Brain pericyte (primary cell): ENCODE results near the gene MBLAC1.

Source experiments
- DNase-seq: peaks from one replicate; pipeline ENCODE4 v3.0.0-alpha.2; 2012; ENCODE audit warnings: low read depth, low spot score

The MBLAC1 gene

DNA sequence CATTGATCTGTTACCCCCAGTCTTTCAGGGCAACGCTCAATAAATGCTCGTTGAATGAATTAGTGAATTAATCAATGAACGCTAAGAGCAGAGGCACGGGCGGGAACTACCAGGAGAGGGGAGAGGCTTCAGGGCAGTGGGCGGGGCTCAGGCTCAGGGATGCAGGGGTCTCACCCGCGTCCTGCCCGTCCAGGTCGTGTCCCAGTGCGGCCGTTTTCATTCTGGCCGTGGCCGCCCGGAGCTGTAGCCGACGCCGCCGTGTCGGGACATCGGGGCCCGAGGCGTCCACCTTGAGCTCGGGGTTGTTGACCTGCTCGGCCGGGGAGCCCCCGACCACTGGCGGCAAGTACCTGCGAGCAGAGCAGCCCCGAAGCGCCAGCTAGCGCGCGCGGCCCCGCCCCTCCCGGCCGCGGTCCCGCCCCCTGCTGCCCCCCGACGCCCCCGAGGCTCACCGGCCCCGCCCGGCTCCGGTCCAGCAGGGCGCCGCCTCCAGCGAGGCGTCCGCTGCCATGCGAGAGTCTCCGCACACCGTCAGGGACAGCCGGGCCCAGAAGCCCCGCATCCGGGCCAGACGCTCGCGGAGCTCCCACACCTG lies 44.4 kb downstream of the MBLAC1 start:
- DNase-seq = no peak

GRCh38 chr7:100171840-100172239 lies 45.1 kb downstream of the MBLAC1 start:
- DNase-seq = no peak

DNA sequence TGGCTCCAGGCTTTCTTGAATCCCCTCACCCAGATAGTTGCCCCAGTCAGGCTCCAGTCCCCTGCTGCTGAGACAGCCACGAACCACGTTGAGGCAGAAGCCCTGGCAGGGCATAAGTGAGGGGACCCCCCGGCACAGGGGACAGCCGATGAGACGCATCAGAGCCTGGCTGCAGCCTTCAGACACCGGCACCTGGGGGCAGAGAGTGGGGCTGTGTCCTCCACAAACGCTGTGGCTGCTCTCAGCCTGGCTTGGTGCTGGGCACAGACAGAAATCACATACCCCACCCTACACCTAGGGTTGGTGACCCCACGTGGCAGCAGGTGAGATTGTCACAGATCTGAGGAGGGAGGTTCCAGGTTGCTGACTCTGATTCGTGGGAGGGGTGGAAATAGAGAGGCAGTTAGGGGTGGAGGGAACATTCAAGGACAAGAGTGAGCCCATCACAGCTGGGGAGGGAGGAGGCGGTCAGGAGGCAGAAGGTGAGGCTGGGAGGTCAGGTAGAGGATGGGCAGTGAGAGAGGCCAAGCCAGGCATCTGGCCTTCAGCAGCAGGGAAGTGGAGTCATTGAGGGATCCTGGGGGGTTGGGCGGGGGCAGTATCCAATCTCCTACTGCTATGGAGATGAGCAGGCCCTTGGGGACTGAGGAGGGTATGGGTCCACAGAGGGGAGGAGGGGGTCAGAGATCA lies 47.2 kb downstream of the MBLAC1 start:
- no peak for DNase-seq

- no peak for DNase-seq
Observed at GRCh38 chr7:100174582-100174981, 47.8 kb downstream of the MBLAC1 start.

GRCh38 chr7:100175296-100175935 lies 48.6 kb downstream of the MBLAC1 start:
- no peak for DNase-seq

DNA sequence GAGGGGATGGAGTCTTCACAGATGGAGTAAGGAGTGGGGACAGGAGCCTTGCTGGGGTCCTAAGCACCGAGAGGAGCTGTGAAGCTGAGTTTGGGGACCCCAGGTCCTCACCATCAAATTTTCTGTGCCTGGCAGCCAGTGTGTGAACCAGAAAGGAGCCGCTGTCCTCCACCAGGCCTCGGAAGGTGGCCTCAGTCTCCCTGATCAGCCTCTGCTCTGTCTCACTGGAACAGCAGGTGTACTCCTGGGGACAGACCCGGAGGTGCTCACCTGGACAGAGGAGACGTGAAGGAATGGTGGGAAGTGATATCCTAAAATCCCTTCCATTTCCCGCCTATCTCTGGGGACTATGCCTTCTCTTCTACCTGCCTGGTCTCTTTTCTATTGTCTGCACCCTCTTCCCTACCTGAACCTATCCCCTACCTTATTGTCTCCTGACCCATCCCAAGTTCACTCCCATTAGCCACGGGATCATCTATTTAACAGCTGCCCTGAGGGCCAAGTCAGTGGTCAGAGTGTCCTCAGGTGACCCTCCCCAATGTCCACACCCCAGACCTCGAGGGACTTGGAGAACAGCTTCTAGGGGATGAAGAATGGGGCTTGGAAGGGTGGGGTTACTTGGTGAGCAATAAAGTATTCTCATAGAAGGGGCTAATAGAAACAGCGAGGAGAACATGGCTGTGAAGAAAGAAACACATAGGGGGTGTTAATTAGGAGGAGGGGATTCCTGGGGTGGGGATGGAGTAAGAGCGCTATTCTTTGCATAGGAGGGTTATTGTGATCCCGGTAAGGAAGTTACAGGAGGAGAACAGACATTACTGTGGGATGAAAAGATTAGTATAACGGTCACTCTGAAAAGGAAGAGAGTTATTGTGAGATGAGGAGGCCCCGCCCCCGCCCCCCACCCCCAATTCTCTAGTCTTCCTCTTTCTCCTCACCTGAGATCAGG lies 49.6 kb downstream of the MBLAC1 start:
- DNase-seq = no peak

DNA sequence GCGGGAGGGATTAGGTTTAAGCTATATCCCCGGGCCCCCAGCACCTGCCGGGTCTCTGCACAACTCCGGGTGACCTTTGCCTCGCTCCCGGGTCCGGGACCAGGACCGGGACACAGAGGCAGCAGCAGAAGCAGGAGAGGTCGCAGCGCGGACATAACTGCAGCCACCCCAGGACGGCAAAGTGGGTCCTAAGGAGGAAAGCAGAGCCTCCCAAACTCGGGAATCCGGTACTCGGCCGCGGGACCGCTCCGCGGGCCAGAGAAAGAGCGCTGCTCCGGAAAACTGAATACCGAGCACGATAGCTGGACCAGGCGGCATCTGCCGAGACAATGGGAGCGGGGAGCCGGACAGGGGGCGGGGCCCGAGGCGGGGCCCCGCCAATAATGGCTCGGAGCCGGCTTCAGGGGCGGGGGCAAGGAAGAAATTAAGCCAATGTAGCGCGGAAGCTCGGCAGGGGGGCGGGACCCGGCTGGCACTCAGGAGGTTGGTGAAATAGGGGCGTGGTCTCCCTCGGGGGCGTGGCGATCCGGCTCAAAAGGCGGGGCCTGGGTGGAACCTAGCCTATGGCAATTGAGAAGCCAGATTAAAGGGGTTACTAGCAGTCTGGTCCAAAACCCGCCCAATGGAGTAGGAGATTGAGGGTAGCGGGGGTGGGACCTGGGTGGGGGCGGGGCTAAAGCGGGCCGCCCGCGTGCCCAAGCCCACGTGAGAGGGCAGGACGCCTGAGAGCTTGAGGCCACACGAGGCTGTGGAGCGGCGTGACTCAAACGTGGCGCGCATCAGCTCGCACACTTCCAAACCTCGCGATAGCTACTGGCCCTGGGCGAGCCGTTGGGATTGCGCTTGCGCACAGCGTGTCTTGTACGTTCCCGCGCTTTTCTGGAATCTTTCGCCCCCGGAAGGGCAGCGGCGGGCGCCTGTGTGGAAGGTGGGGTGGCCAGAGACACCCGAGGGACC lies 50.6 kb downstream of the MBLAC1 start, which contains the start of the genes GPC2 and STAG3:
Gene GPC2, minus strand, starts transcription at position 337 of the 957 bp plus-strand sequence. Its CDS starts 182 bp downstream, at position 155.
Gene STAG3, plus strand, starts transcription at position 874 of the 957 bp plus-strand sequence. CDS start 2,639 bp downstream, outside the sequence.
- DNase-seq = peak; percentile 85
